ENCODE results near the gene ASAP3.

The ASAP3 gene

GRCh38 chr1:23463286-23463685 is 20.7 kb downstream of the ASAP3 start:
- H3K9ac ChIP-seq: no peak overlapping the region
- no peak overlapping the region for H3K4me2 ChIP-seq

GRCh38 chr1:23462766-23463165 is 21.2 kb downstream of the ASAP3 start:
- Histone ChIP-seq H3K36me3 (no peaks in the 10 kb centered on the region), H3K4me3 (no peak overlapping the region), H3K27me3 (no peaks in the 10 kb centered on the region), H3K4me2 (no peak overlapping the region), H3K9ac (no peak overlapping the region), H4K20me1 (no peaks in the 10 kb centered on the region), H3K9me3 (replicated peaks in 1 of 11) (no peaks in the 10 kb centered on the region), H3K4me1 (no peaks in the 10 kb centered on the region), H3K27ac (no peak overlapping the region)
- TF ChIP-seq Cebpa-rat (IDR thresholded peaks at IDR 0.05): no peak

More at GRCh38 chr1:23463286-23463685, 20.7 kb downstream of the ASAP3 start:
- Histone ChIP-seq H3K27me3 (no peaks in the 10 kb centered on the region), H3K4me3 (no peak overlapping the region), H3K36me3 (no peaks in the 10 kb centered on the region), H4K20me1 (no peaks in the 10 kb centered on the region), H3K27ac (no peak overlapping the region), H3K4me1 (no peaks in the 10 kb centered on the region), H3K9me3 (replicated peaks in 1 of 11) (no peaks in the 10 kb centered on the region)
- no peak for TF ChIP-seq Cebpa-rat (IDR thresholded peaks at IDR 0.05)

- no peak for TF ChIP-seq Cebpa-rat (IDR thresholded peaks at IDR 0.05)
- Histone ChIP-seq H3K9me3 (replicated peaks in 1 of 11) (no peaks in the 10 kb centered on the region), H3K4me2 (no peak overlapping the region), H4K20me1 (no peaks in the 10 kb centered on the region; a peak in 2 of 22 replicates), H3K9ac (no peak overlapping the region), H3K27me3 (no peaks in the 10 kb centered on the region), H3K4me3 (no peak overlapping the region), H3K36me3 (no peaks in the 10 kb centered on the region), H3K4me1 (peaks cover 5 to 12% (median 8%) of the 10 kb centered on the region in 10 experiments), H3K27ac (no peak overlapping the region)
Observed at GRCh38 chr1:23461050-23461449, 22.9 kb downstream of the ASAP3 start.

GRCh38 chr1:23460519-23460918 is 23.5 kb downstream of the ASAP3 start:
- Histone ChIP-seq H3K36me3 (no peaks in the 10 kb centered on the region), H3K27ac (no peak overlapping the region), H3K27me3 (peaks cover 0 to 1% (median 0%) of the 10 kb centered on the region in 11 experiments; a peak in 1 of 22 replicates), H3K4me1 (peaks cover 9 to 17% (median 13%) of the 10 kb centered on the region in 10 experiments), H3K4me3 (no peak overlapping the region), H3K9me3 (replicated peaks in 1 of 11) (no peaks in the 10 kb centered on the region), H3K4me2 (no peak overlapping the region), H3K9ac (no peak overlapping the region), H4K20me1 (no peaks in the 10 kb centered on the region; a peak in 2 of 22 replicates)
- no peak for TF ChIP-seq Cebpa-rat (IDR thresholded peaks at IDR 0.05)

GRCh38 chr1:23459338-23459757 is 24.6 kb downstream of the ASAP3 start:
- Histone ChIP-seq H3K9me3 (replicated peaks in 1 of 11) (no peaks in the 10 kb centered on the region), H3K4me2 (no peak overlapping the region), H4K20me1 (no peaks in the 10 kb centered on the region; a peak in 2 of 22 replicates), H3K4me3 (no peak overlapping the region), H3K36me3 (no peaks in the 10 kb centered on the region), H3K9ac (no peak overlapping the region), H3K4me1 (peaks cover 9 to 17% (median 13%) of the 10 kb centered on the region in 10 experiments), H3K27me3 (peaks cover 0 to 4% (median 0%) of the 10 kb centered on the region in 11 experiments; a peak in 1 of 22 replicates), H3K27ac (no peak overlapping the region)
- no peak for TF ChIP-seq Cebpa-rat (IDR thresholded peaks at IDR 0.05)

- H3K4me2 ChIP-seq: peak overlapping the region; percentile 52 to 75 (median 66)
- no peak overlapping the region for H3K4me3 ChIP-seq
- H3K27ac ChIP-seq: no peak overlapping the region
- TF ChIP-seq Cebpa-rat (IDR thresholded peaks at IDR 0.05): no peak
- H4K20me1 ChIP-seq: peaks cover 0 to 24% (median 10%) of the 10 kb centered on the region in 11 experiments; a peak in 12 of 22 replicates
- no peaks in the 10 kb centered on the region for H3K36me3 ChIP-seq
- no peaks in the 10 kb centered on the region for H3K9me3 ChIP-seq (replicated peaks in 1 of 11)
- peak overlapping the region in 1 of 11 experiments; percentile 41; a peak in 1 of 22 replicates for H3K9ac ChIP-seq
- H3K27me3 ChIP-seq: peaks cover 0 to 4% (median 0%) of the 10 kb centered on the region in 11 experiments; a peak in 1 of 22 replicates
- H3K4me1 ChIP-seq: peaks cover 28 to 42% (median 37%) of the 10 kb centered on the region in 10 experiments
Observed at GRCh38 chr1:23456226-23456625, 27.8 kb downstream of the ASAP3 start.

GRCh38 chr1:23453455-23454000 is 30.5 kb downstream of the ASAP3 start:
- Histone ChIP-seq H3K27me3 (peaks cover 0 to 4% (median 0%) of the 10 kb centered on the region in 11 experiments; a peak in 1 of 22 replicates), H3K4me3 (no peak overlapping the region), H3K9ac (no peak overlapping the region), H3K27ac (no peak overlapping the region), H4K20me1 (peaks cover 0 to 24% (median 10%) of the 10 kb centered on the region in 11 experiments; a peak in 12 of 22 replicates), H3K4me2 (peak overlapping the region in 9 of 11 experiments; percentile 50 to 77 (median 65); a peak in 18 of 22 replicates), H3K4me1 (peaks cover 28 to 42% (median 39%) of the 10 kb centered on the region in 10 experiments), H3K36me3 (no peaks in the 10 kb centered on the region), H3K9me3 (replicated peaks in 1 of 11) (no peaks in the 10 kb centered on the region)
- peak in 10 of 11 experiments; percentile 38 to 90 (median 62); a peak in 13 of 22 replicates for TF ChIP-seq Cebpa-rat (IDR thresholded peaks at IDR 0.05)

- peak overlapping the region; percentile 3 to 77 (median 65); a peak in 20 of 22 replicates for H3K4me2 ChIP-seq
- no peaks in the 10 kb centered on the region for H3K9me3 ChIP-seq (replicated peaks in 1 of 11)
- H3K4me1 ChIP-seq: peaks cover 28 to 41% (median 39%) of the 10 kb centered on the region in 10 experiments
- peaks cover 0 to 24% (median 10%) of the 10 kb centered on the region in 11 experiments; a peak in 12 of 22 replicates for H4K20me1 ChIP-seq
- H3K36me3 ChIP-seq: no peaks in the 10 kb centered on the region
- no peak overlapping the region for H3K27ac ChIP-seq
- no peak for TF ChIP-seq Cebpa-rat (IDR thresholded peaks at IDR 0.05)
- peaks cover 0 to 4% (median 0%) of the 10 kb centered on the region in 11 experiments; a peak in 1 of 22 replicates for H3K27me3 ChIP-seq
- H3K9ac ChIP-seq: peak overlapping the region in 4 of 11 experiments; percentile 2 to 36 (median 26); a peak in 3 of 22 replicates
- H3K4me3 ChIP-seq: no peak overlapping the region
Observed at GRCh38 chr1:23452011-23452411, 32.0 kb downstream of the ASAP3 start.

GRCh38 chr1:23451441-23451840 is 32.5 kb downstream of the ASAP3 start:
- H3K4me1 ChIP-seq: peaks cover 23 to 38% (median 35%) of the 10 kb centered on the region in 10 experiments
- H3K36me3 ChIP-seq: no peaks in the 10 kb centered on the region
- no peak for TF ChIP-seq Cebpa-rat (IDR thresholded peaks at IDR 0.05)
- no peaks in the 10 kb centered on the region for H3K9me3 ChIP-seq (replicated peaks in 1 of 11)
- H3K27me3 ChIP-seq: peaks cover 0 to 4% (median 0%) of the 10 kb centered on the region in 11 experiments; a peak in 1 of 22 replicates
- H3K9ac ChIP-seq: peak overlapping the region in 1 of 11 experiments; percentile 34; a peak in 2 of 22 replicates
- H3K27ac ChIP-seq: no peak overlapping the region
- H3K4me2 ChIP-seq: peak overlapping the region in 10 of 11 experiments; percentile 32 to 77 (median 65); a peak in 20 of 22 replicates
- H4K20me1 ChIP-seq: peaks cover 0 to 24% (median 10%) of the 10 kb centered on the region in 11 experiments; a peak in 12 of 22 replicates
- no peak overlapping the region for H3K4me3 ChIP-seq

All from BLaER1 treated with 17β-estradiol and CSF1 and Interleukin-3, amounts not matched to agents 10 nM and 100 nM (cell line).